IPS DF 19.7 (cell line): ENCODE results near the gene FOS.
"Not testable (repeated sequence)": the region's sequence is repeated elsewhere in the genome, so short reads cannot be mapped to it uniquely, and the experiment has no call there.

Source experiments
- DNase-seq: peaks from one replicate; pipeline ENCODE4 v3.0.0-alpha.2; 2013; ENCODE audit warnings: low read depth, low spot score

The FOS gene

GRCh38 chr14:75277008-75277814 lies 1.4 kb upstream of the FOS start:
- no peak for DNase-seq

GRCh38 chr14:75277815-75278421 lies 710 bp upstream of the FOS start:
- no peak for DNase-seq

- no peak for DNase-seq
These were observed 630 bp downstream of the FOS start for GRCh38 chr14:75279153-75279762.

- no peak for DNase-seq
These were observed 1.2 kb downstream of the FOS start for GRCh38 chr14:75279763-75280290.

DNA sequence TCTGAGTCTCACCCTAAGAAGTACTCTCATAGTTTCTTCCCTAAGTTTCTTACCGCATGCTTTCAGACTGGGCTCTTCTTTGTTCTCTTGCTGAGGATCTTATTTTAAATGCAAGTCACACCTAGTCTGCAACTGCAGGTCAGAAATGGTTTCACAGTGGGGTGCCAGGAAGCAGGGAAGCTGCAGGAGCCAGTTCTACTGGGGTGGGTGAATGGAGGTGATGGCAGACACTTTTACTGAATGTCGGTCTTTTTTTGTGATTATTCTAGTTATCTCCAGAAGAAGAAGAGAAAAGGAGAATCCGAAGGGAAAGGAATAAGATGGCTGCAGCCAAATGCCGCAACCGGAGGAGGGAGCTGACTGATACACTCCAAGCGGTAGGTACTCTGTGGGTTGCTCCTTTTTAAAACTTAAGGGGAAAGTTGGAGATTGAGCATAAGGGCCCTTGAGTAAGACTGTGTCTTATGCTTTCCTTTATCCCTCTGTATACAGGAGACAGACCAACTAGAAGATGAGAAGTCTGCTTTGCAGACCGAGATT lies 1.7 kb downstream of the FOS start:
- DNase-seq = no peak

GRCh38 chr14:75280831-75281653 lies 2.4 kb downstream of the FOS start:
- no peak for DNase-seq

DNA sequence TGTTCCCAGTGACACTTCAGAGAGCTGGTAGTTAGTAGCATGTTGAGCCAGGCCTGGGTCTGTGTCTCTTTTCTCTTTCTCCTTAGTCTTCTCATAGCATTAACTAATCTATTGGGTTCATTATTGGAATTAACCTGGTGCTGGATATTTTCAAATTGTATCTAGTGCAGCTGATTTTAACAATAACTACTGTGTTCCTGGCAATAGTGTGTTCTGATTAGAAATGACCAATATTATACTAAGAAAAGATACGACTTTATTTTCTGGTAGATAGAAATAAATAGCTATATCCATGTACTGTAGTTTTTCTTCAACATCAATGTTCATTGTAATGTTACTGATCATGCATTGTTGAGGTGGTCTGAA lies 3.0 kb downstream of the FOS start:
- DNase-seq = no peak

- DNase-seq = no peak
These were observed 3.5 kb downstream of the FOS start for GRCh38 chr14:75282170-75282554.

GRCh38 chr14:75282555-75283161 lies 4.0 kb downstream of the FOS start:
- not testable (repeated sequence) for DNase-seq

GRCh38 chr14:75283162-75283832 lies 4.7 kb downstream of the FOS start:
- no peak for DNase-seq

DNA sequence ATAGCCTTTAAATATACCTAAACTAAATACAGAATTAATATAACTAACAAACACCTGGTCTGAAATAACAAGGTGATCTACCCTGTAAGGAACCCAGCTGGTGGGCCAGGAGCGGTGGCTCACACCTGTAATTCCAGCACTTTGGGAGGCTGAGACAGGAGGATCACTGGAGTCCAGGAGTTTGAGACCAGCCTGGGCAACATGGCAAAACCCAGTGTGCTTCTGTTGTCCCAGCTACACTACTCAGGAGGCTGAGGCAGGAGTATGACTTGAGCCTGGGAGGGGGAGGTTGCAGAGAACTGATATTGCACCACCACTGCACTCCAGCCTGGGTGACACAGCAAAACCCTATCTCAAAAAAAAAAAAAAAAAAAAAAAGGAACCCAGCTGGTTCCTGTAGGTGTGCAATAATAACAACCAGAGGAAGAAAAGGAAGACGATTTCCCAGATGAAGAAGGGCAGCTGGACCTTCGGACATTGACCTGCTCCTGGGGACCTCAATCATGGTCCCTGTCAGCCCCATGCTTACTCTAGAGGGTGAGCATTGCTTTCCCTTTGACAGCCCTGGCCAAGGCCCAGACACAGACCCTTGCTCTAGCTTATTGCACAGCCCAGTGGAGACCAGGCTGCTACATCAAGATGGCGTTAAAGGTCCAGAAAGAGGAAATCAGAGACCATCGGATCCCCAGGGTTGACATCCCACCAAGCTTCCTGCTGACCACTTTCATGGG lies 5.4 kb downstream of the FOS start:
- DNase-seq = no peak

DNA sequence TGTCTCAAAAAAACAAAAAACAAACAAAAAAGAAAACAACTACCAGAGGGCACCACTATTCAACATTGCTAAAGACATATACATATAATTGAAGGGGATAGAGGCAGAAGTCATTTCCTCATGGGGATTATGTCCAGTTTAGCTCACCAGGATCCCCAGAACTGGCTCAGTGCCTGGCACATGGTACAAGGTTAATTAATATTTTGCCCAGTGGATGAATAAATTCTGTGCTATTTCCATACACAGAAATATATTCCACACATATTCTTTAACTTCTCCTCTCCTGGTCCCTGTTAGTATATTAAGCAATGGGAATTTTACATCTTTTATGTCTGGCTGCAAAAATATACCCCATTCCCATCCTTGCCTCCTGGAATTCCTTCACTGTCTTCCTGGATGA lies 6.7 kb downstream of the FOS start:
- no peak for DNase-seq

GRCh38 chr14:75286313-75286712 lies 7.7 kb downstream of the FOS start:
- no peak for DNase-seq

GRCh38 chr14:75289840-75290388 lies 11.3 kb downstream of the FOS start:
- no peak for DNase-seq

- no peak for DNase-seq
These were observed 12.2 kb downstream of the FOS start for GRCh38 chr14:75290851-75291250.

GRCh38 chr14:75291331-75291730 lies 12.7 kb downstream of the FOS start:
- DNase-seq = no peak

DNA sequence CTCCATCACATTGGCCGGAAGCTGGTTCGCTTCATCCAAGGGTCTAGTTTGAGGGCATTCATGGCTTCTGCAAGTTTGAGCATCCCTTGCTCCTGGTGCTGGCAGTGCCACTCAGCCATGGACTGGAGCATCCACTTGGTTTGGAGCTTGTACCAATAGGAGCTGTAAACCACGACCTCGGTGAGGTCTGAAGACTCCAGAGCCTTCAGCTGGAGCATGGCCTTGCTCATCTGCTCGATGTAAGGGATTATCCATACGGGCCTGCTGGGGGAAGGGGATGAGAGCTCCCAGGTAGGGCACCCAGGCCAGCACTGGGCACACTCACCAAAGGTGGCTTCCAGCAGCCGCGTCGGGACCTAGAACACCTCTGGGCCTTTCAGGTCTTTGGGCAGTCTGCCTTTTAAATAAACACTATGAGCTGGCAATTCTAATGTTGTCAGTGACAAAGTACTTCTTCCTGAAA lies 13.5 kb downstream of the FOS start:
- DNase-seq = no peak

DNA sequence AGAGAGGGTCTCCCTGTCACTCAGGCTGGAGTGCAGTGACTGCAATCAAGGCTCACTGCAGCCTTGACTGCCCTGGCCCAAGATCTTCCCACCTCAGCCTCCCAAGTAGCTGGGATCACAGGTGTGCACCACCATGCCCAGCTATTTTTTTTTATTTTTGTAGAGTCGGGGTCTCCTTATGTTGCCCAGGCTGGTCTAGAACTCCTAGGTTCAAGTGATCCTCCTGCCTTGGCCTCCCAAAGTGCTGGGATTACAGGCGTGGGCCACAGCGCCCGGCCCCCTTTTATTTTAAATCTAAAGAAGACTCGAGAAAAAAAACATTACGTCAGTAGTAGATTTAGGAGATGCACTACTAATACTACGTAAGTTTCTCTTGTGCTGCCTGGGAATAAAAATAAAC lies 14.3 kb downstream of the FOS start:
- no peak for DNase-seq

DNA sequence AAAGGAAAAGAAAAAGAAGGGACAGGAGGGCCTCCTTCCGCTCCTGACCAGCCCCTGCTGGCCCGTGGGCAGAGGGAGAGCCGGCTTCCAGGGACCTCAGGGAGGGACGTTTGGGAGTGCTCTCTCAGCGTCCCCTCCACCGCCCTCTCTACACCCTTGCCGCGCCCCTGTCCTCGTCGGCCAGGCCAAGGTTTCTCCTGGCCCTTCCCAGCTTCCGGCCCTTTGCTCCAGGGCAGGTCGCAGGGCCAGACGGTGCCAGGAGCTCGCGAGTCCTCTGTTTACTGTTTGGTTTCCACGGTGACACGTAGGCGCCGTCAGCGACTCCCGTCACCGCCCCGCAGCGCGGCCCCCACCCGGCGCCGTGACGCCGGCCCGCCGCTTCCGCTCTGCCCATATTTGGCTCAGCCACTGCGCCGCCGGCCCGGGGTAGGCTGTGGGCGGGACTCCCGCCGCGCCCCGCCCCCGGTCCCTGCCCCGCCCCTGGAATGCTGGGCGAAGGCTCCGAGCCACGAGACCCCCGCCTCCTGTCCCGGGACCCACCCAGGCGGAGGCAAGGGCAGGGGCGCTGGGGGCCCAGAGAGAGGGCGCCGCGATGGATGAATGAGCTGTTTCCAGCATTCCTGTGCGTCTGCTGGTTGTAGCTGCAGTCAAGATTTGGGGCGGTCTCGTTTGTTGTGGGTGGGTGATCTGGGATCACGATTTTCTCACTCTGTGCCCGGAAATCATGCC lies 15.5 kb downstream of the FOS start:
- no peak for DNase-seq
